Muscle of back (tissue), 11 donors: ENCODE data around the gene RALBP1. TPM values are rescaled to one million over a fixed set of nuclear protein-coding genes. Genes with fewer than 3 reads are reported as not detected.
"Not testable (repeated sequence)": the region's sequence is repeated elsewhere in the genome, so short reads cannot be mapped to it uniquely, and the experiment has no call there.

Experiments
- DNase-seq, 3 donors: peaks; one replicate each; pipeline versions ENCODE4 v3.0.0 to v3.0.0-alpha.2; 2013
- polyA plus RNA-seq, 10 donors: library from polyadenylated mRNA; unstranded; fragments of 120-200 nt; gene quantifications; one replicate each; pipeline ENCODE4 v1.2.1, GENCODE V29; 2013; ENCODE audit not compliant: insufficient read length in 10 of 10

Gene RALBP1
- polyA plus RNA-seq, 10 donors = 35.8 to 53.3 (median 42.9) TPM

- DNase-seq = not testable (repeated sequence)
These were observed 24.4 kb upstream of the RALBP1 start for GRCh38 chr18:9450920-9451319.

- no peak for DNase-seq
These were observed 22.0 kb upstream of the RALBP1 start for GRCh38 chr18:9453283-9453682.

- DNase-seq = no peak
These were observed 21.1 kb upstream of the RALBP1 start for GRCh38 chr18:9454061-9454703.

GRCh38 chr18:9455718-9456511 is 19.4 kb upstream of the RALBP1 start:
- DNase-seq = no peak

- DNase-seq = no peak
These were observed 9.2 kb upstream of the RALBP1 start for GRCh38 chr18:9466127-9466526.

GRCh38 chr18:9466846-9467245 is 8.5 kb upstream of the RALBP1 start:
- DNase-seq = peak; percentile 25 to 66 (median 30)

GRCh38 chr18:9468998-9469397 is 6.3 kb upstream of the RALBP1 start:
- no peak for DNase-seq

- no peak for DNase-seq
These were observed 5.6 kb upstream of the RALBP1 start for GRCh38 chr18:9469685-9470084.

- peak in 1 of 3 donors; percentile 85 for DNase-seq
These were observed 968 bp upstream of the RALBP1 start for GRCh38 chr18:9474108-9474982.

GRCh38 chr18:9475643-9476591 is 604 bp downstream of the RALBP1 start:
- peak; percentile 24 to 85 (median 42) for DNase-seq

- DNase-seq = not testable (repeated sequence)
These were observed 1.6 kb downstream of the RALBP1 start for GRCh38 chr18:9476949-9477348.

- DNase-seq = no peak
These were observed 2.2 kb downstream of the RALBP1 start for GRCh38 chr18:9477509-9477908.

- no peak for DNase-seq
These were observed 3.2 kb downstream of the RALBP1 start for GRCh38 chr18:9478545-9478944.

- DNase-seq = no peak
These were observed 7.5 kb downstream of the RALBP1 start for GRCh38 chr18:9482790-9483189.

- DNase-seq = no peak
These were observed 8.2 kb downstream of the RALBP1 start for GRCh38 chr18:9483526-9483925.

GRCh38 chr18:9484856-9485255 is 9.5 kb downstream of the RALBP1 start:
- not testable (repeated sequence) for DNase-seq

GRCh38 chr18:9488538-9488937 is 13.2 kb downstream of the RALBP1 start:
- no peak for DNase-seq

- no peak for DNase-seq
These were observed 19.5 kb downstream of the RALBP1 start for GRCh38 chr18:9494778-9495331.

- no peak for DNase-seq
These were observed 20.2 kb downstream of the RALBP1 start for GRCh38 chr18:9495465-9495864.

GRCh38 chr18:9495916-9496705 is 20.8 kb downstream of the RALBP1 start:
- no peak for DNase-seq
